ENCODE measurements around the gene LPAR3. TPM values are rescaled to one million over a fixed set of nuclear protein-coding genes. Genes with fewer than 3 reads are reported as not detected.

LPAR3 gene
- polyA plus RNA-seq, 3 donors: not detected

DNA sequence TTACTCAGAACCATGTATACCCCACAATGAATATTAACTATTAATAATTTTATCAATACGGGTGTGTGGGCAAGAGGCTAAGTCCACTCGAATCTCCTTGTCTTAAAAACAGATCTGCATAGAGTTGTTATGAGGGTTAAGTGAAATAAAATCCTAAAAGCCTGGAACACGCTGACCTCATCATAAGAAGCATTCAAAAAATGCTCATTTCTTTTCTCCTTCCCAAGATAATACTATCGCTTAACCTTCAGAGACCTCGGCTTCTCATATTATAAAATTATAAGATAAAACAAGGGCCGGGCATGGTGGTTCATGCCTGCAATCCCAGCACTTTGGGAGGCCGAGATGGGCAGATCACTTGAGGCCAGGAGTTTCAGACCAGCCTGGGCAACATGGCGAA is 35.1 kb downstream of the LPAR3 start:
- peaks cover 3 to 5% of the 10 kb centered on the region in 2 donors for H3K36me3 Mint-ChIP-seq
- TF ChIP-seq, protein P1, sequence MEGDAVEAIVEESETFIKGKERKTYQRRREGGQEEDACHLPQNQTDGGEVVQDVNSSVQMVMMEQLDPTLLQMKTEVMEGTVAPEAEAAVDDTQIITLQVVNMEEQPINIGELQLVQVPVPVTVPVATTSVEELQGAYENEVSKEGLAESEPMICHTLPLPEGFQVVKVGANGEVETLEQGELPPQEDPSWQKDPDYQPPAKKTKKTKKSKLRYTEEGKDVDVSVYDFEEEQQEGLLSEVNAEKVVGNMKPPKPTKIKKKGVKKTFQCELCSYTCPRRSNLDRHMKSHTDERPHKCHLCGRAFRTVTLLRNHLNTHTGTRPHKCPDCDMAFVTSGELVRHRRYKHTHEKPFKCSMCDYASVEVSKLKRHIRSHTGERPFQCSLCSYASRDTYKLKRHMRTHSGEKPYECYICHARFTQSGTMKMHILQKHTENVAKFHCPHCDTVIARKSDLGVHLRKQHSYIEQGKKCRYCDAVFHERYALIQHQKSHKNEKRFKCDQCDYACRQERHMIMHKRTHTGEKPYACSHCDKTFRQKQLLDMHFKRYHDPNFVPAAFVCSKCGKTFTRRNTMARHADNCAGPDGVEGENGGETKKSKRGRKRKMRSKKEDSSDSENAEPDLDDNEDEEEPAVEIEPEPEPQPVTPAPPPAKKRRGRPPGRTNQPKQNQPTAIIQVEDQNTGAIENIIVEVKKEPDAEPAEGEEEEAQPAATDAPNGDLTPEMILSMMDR (IDR thresholded peaks at IDR 0.05): no peak
- intact Hi-C loops (cut with micrococcal nuclease): no loop called here

DNA sequence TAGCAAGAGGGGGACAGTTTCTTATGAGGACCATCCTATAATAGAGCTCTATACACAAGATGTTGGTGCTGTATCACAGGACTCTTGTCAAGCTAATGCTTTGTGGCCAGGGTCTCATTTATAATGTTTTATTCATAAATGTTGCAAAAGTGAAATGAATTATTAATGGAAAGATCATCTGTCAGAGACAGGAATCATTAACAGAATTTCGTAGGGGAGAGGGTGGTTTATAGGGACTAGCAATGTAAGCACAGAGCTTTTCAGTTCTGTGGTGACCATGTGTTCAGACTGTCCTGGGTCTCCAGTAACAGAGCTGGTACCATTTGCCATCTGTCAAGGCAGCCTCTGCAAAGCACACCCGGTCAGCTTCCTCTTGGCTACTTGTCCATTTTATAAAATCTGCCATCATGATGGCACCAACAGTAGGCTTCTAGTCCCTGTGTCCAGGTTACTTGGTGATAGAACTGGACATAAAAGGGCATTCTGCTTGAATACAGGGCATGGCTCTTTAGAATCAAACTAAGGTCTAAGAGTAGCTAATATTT is 36.2 kb downstream of the LPAR3 start:
- Mint-ChIP-seq H3K9me3 (peaks cover 0 to 9% (median 2%) of the 10 kb centered on the region in 7 donors), H3K4me1 (peaks cover 38% of the 10 kb centered on the region)
- TF ChIP-seq, protein P1 (IDR thresholded peaks at IDR 0.05): no peak

More for the DNA sequence above, 35.1 kb downstream of the LPAR3 start:
- Mint-ChIP-seq H3K9me3 (peaks cover 0 to 9% (median 2%) of the 10 kb centered on the region in 7 donors), H3K4me3 (no peak overlapping the region), H3K27ac (no peak overlapping the region), H3K4me1 (peaks cover 38% of the 10 kb centered on the region), H3K27me3 (ENCODE audit: low read depth in 3 of 3) (peaks cover 4 to 13% (median 11%) of the 10 kb centered on the region in 3 donors)
- Histone ChIP-seq H3K4me1 (ENCODE audit: control insufficient read depth in 1 of 2, insufficient read depth in 2 of 2, low read length in 2 of 2) (peaks cover 32 to 36% of the 10 kb centered on the region in 2 donors), H3K4me2 (replicated peaks; ENCODE audit: extremely low read depth, low read length, poor library complexity, severe bottlenecking) (no peak overlapping the region), H3K79me2 (ENCODE audit: insufficient read depth, low read length) (no peaks in the 10 kb centered on the region), H3K4me3 (replicated peaks in 1 of 3; ENCODE audit: low read depth in 2 of 3, low read length in 3 of 3) (no peak overlapping the region), H2AFZ (ENCODE audit: insufficient read depth, low read depth, low read length, poor library complexity, severe bottlenecking) (no peak overlapping the region), H3K9ac (ENCODE audit: insufficient read depth, low read length, poor library complexity, severe bottlenecking) (no peak overlapping the region), H3K36me3 (replicated peaks in 1 of 2; ENCODE audit: control insufficient read depth in 1 of 2, insufficient read depth in 2 of 2, low read length in 2 of 2) (no peaks in the 10 kb centered on the region), H3K27ac (ENCODE audit: low read depth in 1 of 2, low read length in 2 of 2) (no peak overlapping the region), H3K9me3 (replicated peaks in 1 of 2; ENCODE audit: control insufficient read depth in 1 of 2, insufficient read depth in 1 of 2, low read length in 2 of 2) (no peaks in the 10 kb centered on the region), H3K27me3 (ENCODE audit: control insufficient read depth in 2 of 2, insufficient read depth in 2 of 2, low read length in 2 of 2) (peaks cover 0 to 3% of the 10 kb centered on the region in 2 donors), H4K20me1 (ENCODE audit: insufficient read depth, low read length) (no peaks in the 10 kb centered on the region)
- no peak for DNase-seq
- whole genome bisulfite sequencing (ENCODE audit: insufficient coverage): no CpG with 5 or more reads among the region's 8 CpGs

More for the DNA sequence above, 36.2 kb downstream of the LPAR3 start:
- H4K20me1 ChIP-seq (ENCODE audit: insufficient read depth, low read length): no peaks in the 10 kb centered on the region
- intact Hi-C loops (cut with micrococcal nuclease): no loop called here
- no peak overlapping the region for H3K9ac ChIP-seq (ENCODE audit: insufficient read depth, low read length, poor library complexity, severe bottlenecking)
- H3K9me3 ChIP-seq (replicated peaks in 1 of 2; ENCODE audit: control insufficient read depth in 1 of 2, insufficient read depth in 1 of 2, low read length in 2 of 2): no peaks in the 10 kb centered on the region
- H3K27ac Mint-ChIP-seq: peak overlapping the region in 1 of 7 donors; percentile 98
- no peak overlapping the region for H3K4me3 Mint-ChIP-seq
- no peak overlapping the region for H2AFZ ChIP-seq (ENCODE audit: insufficient read depth, low read depth, low read length, poor library complexity, severe bottlenecking)
- H3K4me1 ChIP-seq (ENCODE audit: control insufficient read depth in 1 of 2, insufficient read depth in 2 of 2, low read length in 2 of 2): peaks cover 29 to 30% of the 10 kb centered on the region in 2 donors
- peaks cover 4 to 16% (median 11%) of the 10 kb centered on the region in 3 donors for H3K27me3 Mint-ChIP-seq (ENCODE audit: low read depth in 3 of 3)
- H3K4me3 ChIP-seq (replicated peaks in 1 of 3; ENCODE audit: low read depth in 2 of 3, low read length in 3 of 3): no peak overlapping the region
- H3K79me2 ChIP-seq (ENCODE audit: insufficient read depth, low read length): no peaks in the 10 kb centered on the region
- H3K27ac ChIP-seq (ENCODE audit: low read depth in 1 of 2, low read length in 2 of 2): no peak overlapping the region
- no peak overlapping the region for H3K4me2 ChIP-seq (replicated peaks; ENCODE audit: extremely low read depth, low read length, poor library complexity, severe bottlenecking)
- no peaks in the 10 kb centered on the region for H3K36me3 ChIP-seq (replicated peaks in 1 of 2; ENCODE audit: control insufficient read depth in 1 of 2, insufficient read depth in 2 of 2, low read length in 2 of 2)
- H3K36me3 Mint-ChIP-seq: peaks cover 3 to 5% of the 10 kb centered on the region in 2 donors
- WGBS (ENCODE audit: insufficient coverage): 100% methylated on average over 1 of the region's 2 CpGs
- peaks cover 0 to 3% of the 10 kb centered on the region in 2 donors for H3K27me3 ChIP-seq (ENCODE audit: control insufficient read depth in 2 of 2, insufficient read depth in 2 of 2, low read length in 2 of 2)
- no peak for DNase-seq

Data from CD14-positive monocyte (primary cell).